Erythroblast (primary cell): ENCODE results near the gene MAST2.

Source experiments
- GATA1 ChIP-seq: IDR thresholded peaks from 2 replicates; pipeline ENCODE4 v1.6.1; 2011; ENCODE audit warnings: low read depth, mild to moderate bottlenecking, control low read depth, low read length, moderate library complexity
- POLR2A ChIP-seq: IDR thresholded peaks from 2 replicates; pipeline ENCODE4 v1.6.1; 2011; ENCODE audit warnings: mild to moderate bottlenecking, low read length

GRCh38 chr1:45892068-45892785 is 88.8 kb downstream of the MAST2 start:
- TF ChIP-seq POLR2A = no peak
- TF ChIP-seq GATA1 = no peak
